ENCODE measurements around the gene SPRR2B. TPM values are rescaled to one million over a fixed set of nuclear protein-coding genes. Genes with fewer than 3 reads are reported as not detected.
"Not testable (repeated sequence)": the region's sequence is repeated elsewhere in the genome, so short reads cannot be mapped to it uniquely, and the experiment has no call there.

The SPRR2B gene
- polyA plus RNA-seq (ENCODE audit: insufficient read length in 3 of 3), result not detected
- long read RNA-seq, donor 1, result 0 reads
- long read RNA-seq, donor 2, result 0 reads
- long read RNA-seq, donor 3, result 0 reads
- long read RNA-seq, donor 4, result 0 reads
- long read RNA-seq, donor 5, result 0 reads
- long read RNA-seq, donor 6, result 0 reads
- long read RNA-seq, donor 7, result 0 reads
- long read RNA-seq, donor 8, result 0 reads
- long read RNA-seq, donor 9, result 0 reads
- long read RNA-seq, donor 10, result 0 reads
- long read RNA-seq, donor 11, result 0 reads
- long read RNA-seq, donor 12, result 0 reads
- long read RNA-seq, donor 13, result 0 reads
- long read RNA-seq, donor 14, result 0 reads
- long read RNA-seq, donor 15, result 0 reads
- long read RNA-seq, donor 16, result 0 reads

GRCh38 chr1:153071511-153071910 is at the start of gene SPRR2B:
SPRR2B (minus strand) TSS chr1:153071611; CDS start chr1:153070839, 772 bp downstream.
- DNase-seq (ENCODE audit: extremely low read depth in 1 of 11, low read depth in 9 of 11, low spot score in 4 of 11), result no peak

- DNase-seq (ENCODE audit: extremely low read depth in 1 of 11, low read depth in 9 of 11, low spot score in 4 of 11), result no peak
Observed at GRCh38 chr1:153120945-153121344, 49.5 kb upstream of the SPRR2B start.

GRCh38 chr1:153119491-153119971 is 48.1 kb upstream of the SPRR2B start:
- no peak for DNase-seq (ENCODE audit: extremely low read depth in 1 of 11, low read depth in 9 of 11, low spot score in 4 of 11)

GRCh38 chr1:153115264-153115663 is 43.9 kb upstream of the SPRR2B start:
- not testable (repeated sequence) for DNase-seq (ENCODE audit: extremely low read depth in 1 of 11, low read depth in 9 of 11, low spot score in 4 of 11)

GRCh38 chr1:153113416-153113815 is 42.0 kb upstream of the SPRR2B start, which contains the start of gene SPRR2F:
SPRR2F (minus strand) TSS chr1:153113516; CDS start chr1:153112733, 783 bp downstream.
- no peak for DNase-seq (ENCODE audit: extremely low read depth in 1 of 11, low read depth in 9 of 11, low spot score in 4 of 11)

- DNase-seq (ENCODE audit: extremely low read depth in 1 of 11, low read depth in 9 of 11, low spot score in 4 of 11), result not testable (repeated sequence)
Observed at GRCh38 chr1:153112454-153112853, 41.0 kb upstream of the SPRR2B start.

DNA sequence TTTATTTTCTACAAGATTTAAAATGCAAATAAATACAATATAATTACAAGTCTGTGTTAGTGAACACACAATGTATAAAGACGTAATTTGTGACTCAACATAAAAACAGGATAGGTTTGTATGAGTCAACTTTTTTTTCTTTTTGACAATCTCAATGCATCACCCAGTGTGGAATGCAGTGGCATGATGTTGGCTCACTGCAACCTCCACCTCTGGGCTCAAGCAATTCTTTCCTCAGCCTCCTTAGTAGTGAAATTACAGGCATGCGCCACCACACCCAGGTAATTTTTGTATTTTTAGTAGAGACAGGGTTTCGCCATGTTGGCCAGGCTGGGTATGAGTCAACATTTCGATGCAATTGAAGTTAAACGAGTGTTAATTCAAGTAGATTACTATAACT is 28.8 kb upstream of the SPRR2B start:
- DNase-seq (ENCODE audit: extremely low read depth in 1 of 11, low read depth in 9 of 11, low spot score in 4 of 11), result no peak

DNA sequence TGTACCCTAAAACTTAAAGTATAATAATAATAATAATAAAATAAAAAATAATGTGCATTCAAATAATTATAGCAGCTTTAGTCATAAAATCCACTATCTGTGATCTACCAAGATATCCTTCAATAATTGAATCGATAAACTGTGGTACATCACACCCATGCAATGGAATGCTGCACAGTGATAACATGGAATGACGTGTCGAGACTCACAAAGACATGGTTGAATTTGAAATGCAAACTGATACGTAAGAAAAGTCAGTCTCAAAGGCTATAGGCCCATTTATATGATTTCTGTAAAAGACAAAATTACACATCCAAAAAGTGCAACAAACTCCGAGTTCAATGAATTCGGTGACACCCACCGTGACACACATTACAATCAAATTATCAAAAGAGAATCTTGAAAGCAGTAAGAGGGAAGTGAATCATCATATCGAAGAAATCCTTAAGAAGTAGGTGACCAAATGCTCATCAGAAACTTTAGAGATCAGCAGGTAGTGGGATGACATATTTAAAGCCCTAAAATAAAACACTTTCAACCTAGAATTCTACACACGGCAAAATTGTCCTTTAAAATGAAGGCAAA is 28.1 kb upstream of the SPRR2B start:
- DNase-seq (ENCODE audit: extremely low read depth in 1 of 11, low read depth in 9 of 11, low spot score in 4 of 11), result no peak

DNA sequence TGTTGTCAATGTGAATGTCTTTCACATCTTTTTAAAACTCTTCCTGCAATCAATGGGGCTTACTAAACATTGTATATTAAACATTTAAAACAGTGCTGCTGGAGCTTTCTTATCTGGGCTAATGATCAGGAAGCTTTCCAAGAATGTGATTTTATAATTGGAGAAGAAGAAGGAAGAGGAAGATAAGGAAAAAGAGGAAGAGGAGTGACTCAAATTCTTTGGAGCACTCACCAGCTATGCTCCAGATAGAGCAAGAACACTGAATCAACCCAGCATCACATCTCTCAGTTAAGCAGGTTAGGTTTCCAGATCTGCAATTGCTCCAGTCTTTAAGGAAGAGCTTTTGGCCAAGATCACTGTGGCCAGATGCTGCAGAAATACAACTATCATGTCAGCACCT is 24.4 kb upstream of the SPRR2B start:
- DNase-seq (ENCODE audit: extremely low read depth in 1 of 11, low read depth in 9 of 11, low spot score in 4 of 11), result no peak

DNA sequence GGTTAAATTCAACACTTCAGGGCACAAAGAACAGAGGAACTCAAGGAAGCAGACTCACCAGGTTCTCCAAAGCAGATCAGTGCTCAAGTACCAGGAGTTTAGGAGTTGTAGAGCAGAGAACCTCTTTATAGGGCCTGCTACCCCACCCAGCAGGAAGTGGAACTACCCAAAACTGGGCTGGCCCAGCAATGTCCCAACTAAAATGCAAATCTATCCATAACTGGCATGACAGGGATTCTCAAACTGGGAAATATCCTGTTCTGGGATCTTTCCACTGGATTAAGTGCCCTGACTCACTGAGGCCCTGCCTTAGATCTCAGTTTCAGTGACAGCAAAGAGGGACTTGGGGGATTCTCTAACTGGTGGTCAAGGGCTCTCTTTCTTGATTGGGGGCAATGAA is 23.0 kb upstream of the SPRR2B start, which contains the start of gene SPRR2E:
Gene SPRR2E, minus strand, starts transcription at position 101 of the 400 bp plus-strand sequence. CDS start 775 bp downstream, outside the sequence.
- DNase-seq (ENCODE audit: extremely low read depth in 1 of 11, low read depth in 9 of 11, low spot score in 4 of 11), result no peak

DNA sequence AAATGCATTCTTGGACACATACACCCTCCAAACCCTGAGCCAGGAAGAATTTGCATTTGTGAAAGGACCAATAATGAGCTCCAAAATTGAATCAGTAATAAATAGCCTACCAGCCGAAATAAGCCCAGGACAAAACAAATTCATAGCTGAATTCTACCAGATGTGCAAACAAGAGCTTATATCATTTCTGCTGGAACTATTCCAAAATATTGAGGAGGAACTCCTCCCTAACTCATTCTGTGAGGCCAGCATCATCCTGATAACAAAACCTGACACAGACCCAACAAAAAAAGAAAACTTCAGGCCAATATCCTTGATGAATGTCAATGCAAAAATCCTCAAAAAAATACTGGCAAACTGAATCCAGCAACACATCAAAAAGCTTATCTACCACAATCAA is 16.2 kb upstream of the SPRR2B start:
- DNase-seq (ENCODE audit: extremely low read depth in 1 of 11, low read depth in 9 of 11, low spot score in 4 of 11), result no peak

GRCh38 chr1:153081736-153082135 is 10.3 kb upstream of the SPRR2B start:
- no peak for DNase-seq (ENCODE audit: extremely low read depth in 1 of 11, low read depth in 9 of 11, low spot score in 4 of 11)

DNA sequence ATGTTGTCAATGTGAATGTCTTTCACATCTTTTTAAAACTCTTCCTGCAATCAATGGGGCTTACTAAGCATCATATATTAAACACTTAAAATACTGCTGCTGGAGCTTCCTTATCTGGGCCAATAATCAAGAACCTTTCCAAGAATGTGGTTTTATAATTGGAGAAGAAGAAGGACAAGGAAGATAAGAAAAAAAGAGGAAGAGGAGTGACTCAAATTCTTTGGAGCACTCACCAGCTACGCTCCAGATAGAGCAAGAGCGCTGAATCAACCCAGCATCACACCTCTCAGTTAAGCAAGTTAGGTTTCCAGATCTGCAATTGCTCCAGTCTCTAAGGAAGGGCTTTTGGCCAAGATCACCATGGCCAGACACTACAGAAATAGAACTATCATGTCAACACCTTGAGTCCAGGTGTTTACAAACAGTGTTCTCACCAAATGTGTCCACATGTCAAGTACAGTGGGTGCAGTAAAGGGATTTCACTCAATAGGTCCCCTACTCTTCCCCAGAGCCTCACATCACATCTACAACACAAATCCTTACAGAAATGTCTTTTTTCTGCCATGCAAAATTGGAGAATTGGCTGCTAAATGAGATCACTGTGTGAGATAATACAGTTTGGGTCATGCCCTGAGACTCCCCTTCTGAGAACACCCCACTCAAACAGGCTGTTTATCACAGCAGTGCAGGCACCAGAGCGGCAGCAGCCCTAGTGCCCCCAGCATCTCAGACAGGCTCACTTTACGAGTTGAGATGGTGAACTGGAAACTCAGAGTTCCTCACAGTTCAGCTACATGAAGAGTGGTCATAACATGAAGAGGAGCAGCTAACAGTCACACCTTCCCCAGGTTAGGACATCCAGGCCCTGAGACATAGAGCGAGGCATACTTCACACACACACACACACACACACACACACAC is 1.7 kb upstream of the SPRR2B start:
- DNase-seq (ENCODE audit: extremely low read depth in 1 of 11, low read depth in 9 of 11, low spot score in 4 of 11), result no peak

DNA sequence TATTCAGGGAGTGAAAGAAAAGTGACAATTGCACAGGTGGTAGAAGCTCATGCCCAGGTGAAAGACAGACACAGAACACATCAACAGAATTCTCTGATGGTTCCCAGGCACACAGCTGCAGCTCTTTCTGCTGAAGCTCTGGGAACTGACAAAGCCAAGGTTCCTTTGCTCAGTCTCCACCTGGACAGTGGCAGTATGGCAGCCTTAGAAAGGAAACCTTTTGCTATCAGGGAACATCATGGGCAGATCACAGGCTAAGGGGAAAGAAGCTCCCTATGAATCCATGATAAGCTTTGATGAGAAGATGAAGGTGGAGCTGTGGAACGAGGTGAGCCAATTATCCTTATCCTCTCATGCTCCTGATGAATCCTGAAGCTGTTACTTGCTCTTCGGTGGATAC is 1.2 kb downstream of the SPRR2B start:
- DNase-seq (ENCODE audit: extremely low read depth in 1 of 11, low read depth in 9 of 11, low spot score in 4 of 11), result no peak

DNA sequence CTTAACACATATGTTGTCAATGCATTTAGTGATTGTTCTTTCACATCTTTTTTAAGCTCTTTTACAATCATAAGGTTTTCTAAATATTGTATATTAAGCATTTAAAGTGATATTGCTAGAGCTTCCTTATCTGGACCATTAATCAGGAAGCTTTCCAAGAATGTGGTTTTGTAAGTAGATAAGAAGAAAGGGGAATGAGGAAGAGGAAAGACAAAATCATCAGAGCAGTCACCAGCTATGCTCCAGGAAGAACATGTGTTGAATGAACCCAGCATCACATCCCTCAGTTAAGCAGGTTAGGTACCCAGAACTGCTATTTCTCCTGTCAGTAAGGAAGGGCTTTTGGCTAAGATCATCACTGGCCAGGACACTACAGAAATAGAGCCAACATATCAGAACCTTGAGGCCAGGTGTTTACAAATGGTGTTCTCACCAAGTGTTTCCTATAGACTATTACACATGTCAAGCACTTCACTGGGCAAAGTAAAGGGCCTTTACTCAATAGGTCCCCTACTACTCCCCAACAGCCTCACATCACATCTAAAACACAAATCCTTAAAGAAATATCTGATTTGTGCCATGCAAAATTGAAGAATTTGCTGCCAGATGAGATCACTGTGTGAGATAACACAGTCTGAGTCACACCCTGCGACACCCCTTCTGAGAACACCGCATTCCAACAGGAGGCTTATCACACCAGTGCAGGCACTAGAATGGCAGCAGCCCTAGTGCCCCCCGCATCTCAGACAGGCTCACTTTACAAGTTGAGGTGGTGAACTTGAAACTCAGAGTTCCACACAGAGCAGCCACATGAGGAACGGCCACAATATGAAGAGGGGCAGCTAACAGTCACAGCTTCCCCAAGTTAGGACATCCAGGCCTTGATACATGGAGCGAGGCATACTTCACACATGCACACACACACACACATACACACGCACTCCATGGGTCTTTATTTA is 12.3 kb downstream of the SPRR2B start:
- no peak for DNase-seq (ENCODE audit: extremely low read depth in 1 of 11, low read depth in 9 of 11, low spot score in 4 of 11)

DNA sequence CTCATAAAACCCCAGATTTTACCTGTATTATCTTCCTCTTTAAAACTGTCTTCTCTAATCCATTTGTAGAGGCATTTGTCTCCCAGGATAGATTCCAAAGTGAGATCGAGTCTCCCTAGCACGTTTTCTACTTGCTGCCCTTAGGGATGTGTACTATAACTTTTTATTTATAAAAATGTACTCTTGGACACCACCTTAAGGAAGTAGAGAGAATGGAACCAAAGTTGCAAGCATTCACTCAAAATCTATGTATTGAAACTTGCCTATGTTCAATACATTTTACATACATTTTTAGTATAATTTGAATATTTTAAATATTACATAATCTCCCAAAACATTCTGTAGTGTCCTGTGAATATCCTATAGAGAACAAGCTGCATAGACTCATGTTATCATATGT is 13.3 kb downstream of the SPRR2B start:
- DNase-seq (ENCODE audit: extremely low read depth in 1 of 11, low read depth in 9 of 11, low spot score in 4 of 11), result no peak

DNA sequence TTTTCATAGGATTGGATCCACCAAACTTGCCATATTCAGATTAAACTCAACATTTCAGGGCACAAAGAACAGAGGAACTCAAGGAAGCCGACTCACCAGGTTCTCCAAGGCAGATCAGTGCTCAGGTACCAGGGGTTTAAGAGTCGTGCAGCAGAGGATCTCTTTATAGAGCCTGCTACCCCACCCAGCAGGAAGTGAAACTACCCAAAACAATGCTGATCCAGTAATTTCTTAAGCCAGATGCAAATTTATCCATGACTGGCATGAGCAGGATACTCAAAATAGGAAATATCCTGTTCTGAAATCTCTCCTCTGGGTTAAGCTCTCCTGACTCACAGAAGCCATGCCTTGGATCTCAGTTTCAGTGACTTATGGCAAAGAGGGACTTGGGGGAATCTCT is 14.0 kb downstream of the SPRR2B start, which contains the start of gene SPRR2A:
Gene SPRR2A, minus strand, starts transcription at position 138 of the 400 bp plus-strand sequence. CDS start 777 bp downstream, outside the sequence.
- DNase-seq (ENCODE audit: extremely low read depth in 1 of 11, low read depth in 9 of 11, low spot score in 4 of 11), result no peak

DNA sequence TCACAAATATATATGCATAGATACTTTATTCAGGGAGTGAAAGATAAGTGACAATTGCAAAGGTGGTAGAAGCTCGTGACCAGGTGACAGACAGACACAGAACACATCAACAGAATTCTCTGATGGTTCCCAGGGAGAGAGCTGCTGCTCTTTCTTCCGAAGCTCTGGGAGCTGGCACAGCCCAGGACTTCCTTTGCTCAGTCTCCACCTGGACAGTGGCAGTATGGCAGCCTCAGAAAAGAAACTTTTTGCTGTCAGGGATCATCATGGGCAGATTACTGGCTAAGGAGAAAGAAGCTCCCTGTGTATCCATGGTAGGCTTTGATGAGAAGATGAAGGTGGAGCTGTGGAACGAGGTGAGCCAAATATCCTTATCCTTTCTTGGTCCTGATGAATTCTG is 15.3 kb downstream of the SPRR2B start:
- not testable (repeated sequence) for DNase-seq (ENCODE audit: extremely low read depth in 1 of 11, low read depth in 9 of 11, low spot score in 4 of 11)
